KOPT-K1 (cell line): ENCODE data around the gene GON4L.
"Not testable (repeated sequence)": the region's sequence is repeated elsewhere in the genome, so short reads cannot be mapped to it uniquely, and the experiment has no call there.

ENCODE experiments used
- H3K27ac ChIP-seq: fragments of 200-600 bp; sonication (generic); 2 replicates; pipeline ENCODE4 v1.5.1; 2016; ENCODE audit warnings: antibody characterized with exemption, mild to moderate bottlenecking, low read depth, low read length; ENCODE audit not compliant: poor library complexity, severe bottlenecking
- H3K36me3 ChIP-seq: fragments of 200-600 bp; sonication (generic); 2 replicates; pipeline ENCODE4 v1.5.1; 2017; ENCODE audit warnings: antibody characterized with exemption, mild to moderate bottlenecking, low read length, moderate library complexity; ENCODE audit not compliant: insufficient read depth
- H3K9me3 ChIP-seq: fragments of 200-600 bp; sonication (generic); 2 replicates; pipeline ENCODE4 v1.5.1; 2017; ENCODE audit warnings: antibody characterized with exemption, low read length, mild to moderate bottlenecking; ENCODE audit not compliant: insufficient read depth, poor library complexity, severe bottlenecking

Gene GON4L

GRCh38 chr1:155715056-155715455, 142.0 kb downstream of the GON4L start:
- H3K27ac ChIP-seq, H3K9me3 ChIP-seq: not testable (repeated sequence)
- peaks cover 77% of the 10 kb centered on the region for H3K36me3 ChIP-seq

- Histone ChIP-seq H3K36me3 (peaks cover 79% of the 10 kb centered on the region), H3K27ac (no peak overlapping the region), H3K9me3 (peaks cover 8% of the 10 kb centered on the region)
Observed at GRCh38 chr1:155713075-155713474, 143.9 kb downstream of the GON4L start.

DNA sequence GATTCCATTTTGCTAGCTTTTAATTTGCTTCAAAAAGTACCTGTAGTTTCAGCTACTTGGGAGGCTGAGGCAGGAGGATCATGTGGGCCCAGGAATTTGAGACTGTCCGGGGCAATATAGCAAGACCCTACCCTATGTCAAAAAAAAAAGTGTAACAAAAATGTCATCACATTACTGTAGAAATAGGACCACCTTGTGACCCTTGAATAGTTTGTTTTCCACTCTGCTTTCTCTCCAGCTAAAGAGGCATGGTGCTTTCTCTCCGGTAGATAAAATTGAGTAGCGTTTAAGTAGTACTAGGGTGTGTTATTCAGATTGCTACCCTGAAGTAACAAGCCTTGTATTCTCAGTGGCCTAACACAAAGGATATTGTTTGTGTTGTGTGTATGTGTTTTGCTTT, 144.4 kb downstream of the GON4L start:
- not testable (repeated sequence) for H3K27ac ChIP-seq, H3K9me3 ChIP-seq
- H3K36me3 ChIP-seq, result peaks cover 77% of the 10 kb centered on the region

- peaks cover 65% of the 10 kb centered on the region for H3K36me3 ChIP-seq
- H3K9me3 ChIP-seq, H3K27ac ChIP-seq: not testable (repeated sequence)
Observed at GRCh38 chr1:155711457-155711856, 145.6 kb downstream of the GON4L start.

DNA sequence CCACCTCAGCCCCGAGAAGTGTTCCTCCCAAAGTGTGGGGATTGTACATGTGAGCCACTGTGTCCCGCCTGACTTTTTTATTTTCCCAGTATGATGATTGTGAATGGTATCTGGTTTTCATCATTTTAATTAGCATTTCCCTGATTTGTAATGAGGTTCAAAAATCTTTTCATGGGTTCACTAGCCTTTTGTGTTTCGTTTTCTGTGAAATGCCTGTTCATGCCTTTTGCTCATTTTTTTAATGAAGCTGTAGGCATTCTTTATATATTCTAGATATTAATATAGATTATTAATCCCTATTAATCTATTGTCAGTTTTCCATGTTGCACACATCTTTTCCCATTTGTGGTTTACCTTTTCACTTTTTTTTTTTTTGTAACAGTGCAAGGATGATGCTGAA, 147.6 kb downstream of the GON4L start:
- H3K9me3 ChIP-seq, result peaks cover 8% of the 10 kb centered on the region
- H3K27ac ChIP-seq, result no peak overlapping the region
- H3K36me3 ChIP-seq, result peaks cover 45% of the 10 kb centered on the region

GRCh38 chr1:155706139-155706538, 150.9 kb downstream of the GON4L start:
- Histone ChIP-seq H3K36me3 (peaks cover 18% of the 10 kb centered on the region), H3K9me3 (peaks cover 8% of the 10 kb centered on the region), H3K27ac (no peak overlapping the region)

DNA sequence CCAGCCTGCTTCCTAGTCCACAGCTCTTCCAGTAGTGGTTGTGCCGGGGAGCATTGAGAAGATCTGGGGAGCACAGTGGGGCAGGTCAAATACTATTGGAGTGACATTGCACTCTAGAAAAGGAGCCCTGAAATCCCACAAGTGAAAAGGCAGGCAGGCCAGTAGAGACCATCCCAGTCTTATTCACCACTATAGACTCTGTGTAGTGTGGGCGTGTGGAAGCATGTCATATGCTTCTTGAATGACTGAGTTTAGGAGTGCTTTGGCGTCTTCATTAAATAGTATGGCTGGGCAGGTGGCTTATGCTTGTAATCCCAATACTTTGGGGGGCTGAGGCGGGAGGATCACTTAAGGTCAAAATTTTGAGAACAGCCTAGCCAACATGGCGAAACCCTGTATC, 152.6 kb downstream of the GON4L start:
- peaks cover 14% of the 10 kb centered on the region for H3K36me3 ChIP-seq
- not testable (repeated sequence) for H3K27ac ChIP-seq, H3K9me3 ChIP-seq

DNA sequence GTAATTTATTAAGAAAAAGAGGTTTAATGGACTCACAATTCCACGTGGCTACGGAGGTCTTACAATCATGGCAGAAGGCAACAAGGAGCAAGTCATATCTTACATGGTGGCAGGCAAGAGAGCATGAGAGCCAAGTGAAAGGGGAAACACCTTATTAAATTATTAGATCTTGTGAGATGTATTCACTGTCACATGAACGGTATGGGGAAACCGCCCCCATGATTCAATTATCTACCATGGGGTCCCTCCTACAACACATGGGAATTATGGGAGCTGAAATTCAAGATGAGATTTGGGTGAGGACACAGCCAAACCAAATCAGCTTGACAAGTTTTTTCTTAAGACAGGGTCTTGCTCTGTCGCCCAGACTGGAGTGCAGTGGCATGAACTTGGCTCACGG, 153.8 kb downstream of the GON4L start:
- peaks cover 7% of the 10 kb centered on the region for H3K36me3 ChIP-seq
- no peaks in the 10 kb centered on the region for H3K9me3 ChIP-seq
- H3K27ac ChIP-seq, result no peak overlapping the region

- not testable (repeated sequence) for H3K9me3 ChIP-seq, H3K27ac ChIP-seq
- H3K36me3 ChIP-seq, result peaks cover 11% of the 10 kb centered on the region; the same call in 1 of the 2 replicates
Observed at GRCh38 chr1:155701675-155702074, 155.3 kb downstream of the GON4L start.
